Measurements from ENCODE around the gene RASEF. TPM values are rescaled to one million over a fixed set of nuclear protein-coding genes. Genes with fewer than 3 reads are reported as not detected.

RASEF gene
- total RNA-seq, 3 donors from 2014 or later (not counting 1 experiment from before 2014, with no cell fraction given) = not detected

GRCh38 chr9:82996941-82997340, 66.0 kb downstream of the RASEF start:
- WGBS (ENCODE audit: insufficient coverage) = 76% methylated on average over 4 of the region's 4 CpGs
- Mint-ChIP-seq H3K9me3 (no peaks in the 10 kb centered on the region), H3K36me3 (no peaks in the 10 kb centered on the region), H3K4me1 (no peaks in the 10 kb centered on the region), H3K27ac (no peak overlapping the region), H3K4me3 (no peak overlapping the region), H3K27me3 (ENCODE audit: low read depth in 2 of 2) (no peaks in the 10 kb centered on the region)
- intact Hi-C loops (cut with micrococcal nuclease) = no loop called here
- Histone ChIP-seq H3K36me3 (ENCODE audit: control insufficient read depth, insufficient read depth, low read length) (no peaks in the 10 kb centered on the region), H3K4me1 (ENCODE audit: control insufficient read depth, insufficient read depth, low read length) (no peaks in the 10 kb centered on the region), H3K27me3 (ENCODE audit: control insufficient read depth, insufficient read depth, low read length) (no peaks in the 10 kb centered on the region), H3K9me3 (ENCODE audit: control insufficient read depth, insufficient read depth, low read length) (no peaks in the 10 kb centered on the region), H3K27ac (ENCODE audit: low read length) (no peak overlapping the region), H3K4me3 (ENCODE audit: low read length) (no peak overlapping the region)
- no peak for TF ChIP-seq CTCF (IDR thresholded peaks at IDR 0.05)
- no peak for DNase-seq
- ATAC-seq = no peak

GRCh38 chr9:82993856-82994605, 68.9 kb downstream of the RASEF start:
- Histone ChIP-seq H3K4me1 (ENCODE audit: control insufficient read depth, insufficient read depth, low read length) (no peaks in the 10 kb centered on the region), H3K9me3 (ENCODE audit: control insufficient read depth, insufficient read depth, low read length) (no peaks in the 10 kb centered on the region), H3K4me3 (ENCODE audit: low read length) (no peak overlapping the region), H3K27me3 (ENCODE audit: control insufficient read depth, insufficient read depth, low read length) (no peaks in the 10 kb centered on the region), H3K36me3 (ENCODE audit: control insufficient read depth, insufficient read depth, low read length) (no peaks in the 10 kb centered on the region), H3K27ac (ENCODE audit: low read length) (no peak overlapping the region)
- Mint-ChIP-seq H3K9me3 (peaks cover 0 to 2% of the 10 kb centered on the region in 2 donors), H3K4me1 (no peaks in the 10 kb centered on the region), H3K4me3 (no peak overlapping the region), H3K27me3 (ENCODE audit: low read depth in 2 of 2) (no peaks in the 10 kb centered on the region), H3K27ac (no peak overlapping the region), H3K36me3 (no peaks in the 10 kb centered on the region)
- intact Hi-C loops (cut with micrococcal nuclease) = no loop called here
- DNase-seq (no peak), ATAC-seq (no peak)
- WGBS (ENCODE audit: insufficient coverage) = 69% methylated on average over 8 of the region's 8 CpGs
- no peak for TF ChIP-seq CTCF (IDR thresholded peaks at IDR 0.05)

GRCh38 chr9:82991671-82992070, 71.3 kb downstream of the RASEF start:
- H3K27me3 ChIP-seq (ENCODE audit: control insufficient read depth, insufficient read depth, low read length) = no peaks in the 10 kb centered on the region
- H3K36me3 ChIP-seq (ENCODE audit: control insufficient read depth, insufficient read depth, low read length) = no peaks in the 10 kb centered on the region
- Mint-ChIP-seq H3K27ac (no peak overlapping the region), H3K4me1 (no peaks in the 10 kb centered on the region), H3K9me3 (peaks cover 0 to 2% of the 10 kb centered on the region in 2 donors), H3K4me3 (no peak overlapping the region), H3K27me3 (ENCODE audit: low read depth in 2 of 2) (no peaks in the 10 kb centered on the region), H3K36me3 (no peaks in the 10 kb centered on the region)
- H3K4me3 ChIP-seq (ENCODE audit: low read length) = no peak overlapping the region
- no peak for TF ChIP-seq CTCF (IDR thresholded peaks at IDR 0.05)
- H3K27ac ChIP-seq (ENCODE audit: low read length) = no peak overlapping the region
- intact Hi-C loops (cut with micrococcal nuclease) = no loop called here
- WGBS (ENCODE audit: insufficient coverage) = 85% methylated on average over 2 of the region's 2 CpGs
- no peaks in the 10 kb centered on the region for H3K4me1 ChIP-seq (ENCODE audit: control insufficient read depth, insufficient read depth, low read length)
- H3K9me3 ChIP-seq (ENCODE audit: control insufficient read depth, insufficient read depth, low read length) = no peaks in the 10 kb centered on the region
- ATAC-seq (no peak), DNase-seq (no peak)

GRCh38 chr9:82989929-82990328, 73.0 kb downstream of the RASEF start:
- intact Hi-C loops (cut with micrococcal nuclease) = no loop called here
- no peaks in the 10 kb centered on the region for H3K27me3 ChIP-seq (ENCODE audit: control insufficient read depth, insufficient read depth, low read length)
- no peaks in the 10 kb centered on the region for H3K4me1 ChIP-seq (ENCODE audit: control insufficient read depth, insufficient read depth, low read length)
- Mint-ChIP-seq H3K36me3 (no peaks in the 10 kb centered on the region), H3K27ac (no peak overlapping the region), H3K4me3 (no peak overlapping the region), H3K9me3 (peaks cover 2 to 4% of the 10 kb centered on the region in 2 donors), H3K27me3 (ENCODE audit: low read depth in 2 of 2) (no peaks in the 10 kb centered on the region), H3K4me1 (no peaks in the 10 kb centered on the region)
- H3K27ac ChIP-seq (ENCODE audit: low read length) = no peak overlapping the region
- 84% methylated on average over 3 of the region's 4 CpGs for WGBS (ENCODE audit: insufficient coverage)
- H3K9me3 ChIP-seq (ENCODE audit: control insufficient read depth, insufficient read depth, low read length) = no peaks in the 10 kb centered on the region
- ATAC-seq (no peak), DNase-seq (no peak)
- H3K4me3 ChIP-seq (ENCODE audit: low read length) = no peak overlapping the region
- no peaks in the 10 kb centered on the region for H3K36me3 ChIP-seq (ENCODE audit: control insufficient read depth, insufficient read depth, low read length)
- TF ChIP-seq CTCF (IDR thresholded peaks at IDR 0.05) = no peak

Measured in natural killer cell (primary cell).